Gastroesophageal sphincter (tissue), 4 donors: Measurements from ENCODE around the gene ASGR2. TPM values are rescaled to one million over a fixed set of nuclear protein-coding genes. Genes with fewer than 3 reads are reported as not detected.

Source experiments
- ATAC-seq: fragments of 150-250 bp; one replicate; pipeline ENCODE4 v1.9.1; 2016; ENCODE audit warnings: mild to moderate bottlenecking, moderate library complexity
- H3K27ac ChIP-seq, 4 donors: fragments of 200-600 bp; sonication (generic) in 3 of 4; 1 replicate in 3 of 4; 2 replicates in 1 of 4; pipeline ENCODE4 v1.5.1; 2016 to 2019
- H3K27me3 ChIP-seq: fragments of 200-600 bp; sonication (generic); one replicate; pipeline ENCODE4 v1.5.1; 2019
- H3K36me3 ChIP-seq, 2 donors: fragments of 200-600 bp; sonication (generic); one replicate each; pipeline ENCODE4 v1.5.1; 2019; ENCODE audit warnings: control low read depth in 1 of 2
- H3K4me1 ChIP-seq, 3 donors: fragments of 200-600 bp; sonication (generic); 1 replicate in 2 of 3; 2 replicates in 1 of 3; pipeline ENCODE4 v1.5.1; 2016 to 2019; ENCODE audit warnings: control low read depth in 2 of 3
- H3K4me3 ChIP-seq, 2 donors: fragments of 200-600 bp; sonication (generic); one replicate each; pipeline ENCODE4 v1.5.1; 2019; ENCODE audit warnings: mild to moderate bottlenecking in 1 of 2, moderate library complexity in 1 of 2
- H3K9me3 ChIP-seq, 3 donors: fragments of 200-600 bp; sonication (generic); one replicate each; pipeline ENCODE4 v1.5.1; 2017 to 2019; ENCODE audit warnings: control low read depth in 2 of 3
- CTCF ChIP-seq, 4 experiments: fragments of 200-600 bp in 2 of 4; fragments of 450-650 bp in 2 of 4; sonication (generic) in 1 of 4; IDR thresholded peaks; one replicate each; pipeline ENCODE4 v1.5.1; 2017 to 2019; ENCODE audit warnings: antibody characterized with exemption in 4 of 4, mild to moderate bottlenecking in 2 of 4, moderate library complexity in 2 of 4
- EP300 ChIP-seq: sonication (generic); formaldehyde crosslinking; IDR thresholded peaks from one replicate; pipeline ENCODE4 v1.6.1; 2017; ENCODE audit warnings: antibody characterized with exemption, mild to moderate bottlenecking
- POLR2A ChIP-seq, 2 donors: fragments of 450-650 bp; IDR thresholded peaks; one replicate each; pipeline ENCODE4 v1.6.1; 2017; ENCODE audit warnings: antibody characterized with exemption in 2 of 2, mild to moderate bottlenecking in 2 of 2, moderate library complexity in 1 of 2
- POLR2AphosphoS5 ChIP-seq: sonication (generic); formaldehyde crosslinking; IDR thresholded peaks from one replicate; pipeline ENCODE4 v1.6.1; 2017; ENCODE audit warnings: antibody characterized with exemption
- WGBS, 2 donors: methylation state at CpG; one replicate each; pipeline ENCODE4 v1.1.5; 2018; ENCODE audit warnings: low coverage in 1 of 2; 5-methylcytosine and 5-hydroxymethylcytosine counted together
- total RNA-seq, 4 donors: library from RNA; depleted of rRNA; stranded (reverse); fragments of >200 nt; gene quantifications; one replicate each; pipeline ENCODE4 v1.1.0, GENCODE V29; 2016

The ASGR2 gene
- total RNA-seq, 4 donors from 2014 or later, result 0.79 to 1.3 TPM; not detected in 2

DNA sequence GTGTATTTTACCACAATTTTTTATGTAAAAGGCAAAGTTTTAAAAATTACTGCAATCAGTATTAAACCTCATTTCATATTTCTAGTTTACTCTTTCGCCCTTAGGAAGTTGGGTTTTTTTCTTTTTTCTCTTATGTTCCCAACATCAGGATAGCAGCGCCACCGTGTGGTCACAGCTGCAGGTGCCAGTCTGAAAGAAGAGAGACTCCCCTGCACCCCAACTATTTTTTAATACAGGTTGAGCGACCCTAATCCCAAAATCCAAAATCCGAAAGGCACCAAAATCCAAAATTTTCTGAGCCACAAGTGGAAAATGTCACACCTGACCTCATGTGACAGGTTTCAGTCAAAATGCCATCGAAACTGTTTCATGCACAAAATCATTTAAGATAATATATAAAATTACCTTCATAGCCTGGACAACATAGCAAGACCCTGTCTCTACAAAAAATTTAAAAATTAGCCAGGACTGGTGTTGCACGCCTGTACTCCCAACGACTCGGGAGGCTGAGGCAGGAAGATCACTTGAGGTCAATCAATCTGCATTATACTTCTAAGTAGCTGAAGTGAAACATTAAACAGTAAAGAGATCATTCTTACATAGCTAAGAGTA, 21.8 kb upstream of the ASGR2 start:
- Histone ChIP-seq H3K4me1 (peaks cover 0 to 7% (median 0%) of the 10 kb centered on the region in 3 donors), H3K9me3 (no peaks in the 10 kb centered on the region), H3K4me3 (no peak overlapping the region), H3K27me3 (peaks cover 97% of the 10 kb centered on the region), H3K36me3 (no peaks in the 10 kb centered on the region), H3K27ac (no peak overlapping the region)
- TF ChIP-seq POLR2A (IDR thresholded peaks at IDR 0.05), result no peak
- TF ChIP-seq POLR2AphosphoS5, result no peak
- no peak for TF ChIP-seq EP300
- TF ChIP-seq CTCF (IDR thresholded peaks at IDR 0.05), result peak in 3 of 4 experiments; percentile 77 to 92 (median 88)
- 21 to 43% methylated on average over 6 to 9 of the region's 9 CpGs for WGBS, 2 donors
- no peak for ATAC-seq

DNA sequence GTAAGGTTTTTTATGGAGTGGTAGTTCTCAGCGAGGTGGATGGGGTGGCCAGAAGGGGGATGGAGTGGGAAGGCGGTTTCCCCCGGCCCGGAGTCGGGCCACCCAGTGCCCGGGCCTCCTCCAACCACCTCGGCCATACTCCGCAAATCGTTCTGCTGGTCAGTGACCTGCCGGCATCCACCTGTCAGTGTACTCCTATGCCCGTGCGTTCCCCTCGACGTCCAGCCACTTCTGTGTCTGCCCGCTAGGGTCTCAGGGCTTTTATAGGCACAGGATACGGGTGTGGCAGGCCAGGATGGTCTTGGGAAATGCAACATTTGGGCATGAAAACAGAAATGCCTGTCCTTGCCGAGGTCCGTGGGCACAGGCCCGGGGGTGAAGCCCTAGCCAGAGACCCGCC, 19.3 kb upstream of the ASGR2 start:
- Histone ChIP-seq H3K9me3 (no peaks in the 10 kb centered on the region), H3K27me3 (peaks cover 97% of the 10 kb centered on the region), H3K36me3 (no peaks in the 10 kb centered on the region), H3K4me3 (no peak overlapping the region), H3K4me1 (peaks cover 0 to 7% (median 0%) of the 10 kb centered on the region in 3 donors), H3K27ac (no peak overlapping the region)
- ATAC-seq, result no peak
- WGBS, 2 donors, result no CpG with 5 or more reads among the region's 20 CpGs
- TF ChIP-seq EP300, result no peak

DNA sequence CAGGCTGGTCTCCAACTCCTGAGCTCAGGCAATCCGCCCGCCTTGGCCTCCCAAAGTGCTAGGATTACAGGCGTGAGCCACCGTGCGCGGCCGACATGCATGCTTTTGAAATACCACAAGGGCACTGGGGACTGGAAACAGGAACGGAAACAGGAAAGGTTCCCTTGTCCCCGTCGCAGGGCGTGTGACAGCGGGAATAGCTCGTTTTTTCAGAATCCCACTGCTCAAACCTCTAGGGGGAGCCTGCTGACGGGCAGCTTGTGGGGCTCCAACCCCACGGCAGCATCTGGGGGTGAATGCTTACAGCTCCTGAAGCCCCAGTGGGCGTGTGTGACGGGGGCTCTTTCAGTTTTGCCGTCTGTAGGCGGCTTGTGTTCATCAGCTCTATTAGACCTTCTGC, 18.8 kb upstream of the ASGR2 start:
- H3K4me3 ChIP-seq, result no peak overlapping the region
- no peak for TF ChIP-seq EP300
- no peak for TF ChIP-seq POLR2A (IDR thresholded peaks at IDR 0.05)
- TF ChIP-seq CTCF (IDR thresholded peaks at IDR 0.05), result peak in 3 of 4 experiments; percentile 19 to 26 (median 24)
- peaks cover 0 to 7% (median 0%) of the 10 kb centered on the region in 3 donors for H3K4me1 ChIP-seq
- no peaks in the 10 kb centered on the region for H3K9me3 ChIP-seq
- H3K36me3 ChIP-seq, result no peaks in the 10 kb centered on the region
- no peak for ATAC-seq
- whole genome bisulfite sequencing, 2 donors, result 16 to 20% methylated on average over 3 to 10 of the region's 19 CpGs
- no peak overlapping the region for H3K27ac ChIP-seq
- peaks cover 96% of the 10 kb centered on the region for H3K27me3 ChIP-seq

DNA sequence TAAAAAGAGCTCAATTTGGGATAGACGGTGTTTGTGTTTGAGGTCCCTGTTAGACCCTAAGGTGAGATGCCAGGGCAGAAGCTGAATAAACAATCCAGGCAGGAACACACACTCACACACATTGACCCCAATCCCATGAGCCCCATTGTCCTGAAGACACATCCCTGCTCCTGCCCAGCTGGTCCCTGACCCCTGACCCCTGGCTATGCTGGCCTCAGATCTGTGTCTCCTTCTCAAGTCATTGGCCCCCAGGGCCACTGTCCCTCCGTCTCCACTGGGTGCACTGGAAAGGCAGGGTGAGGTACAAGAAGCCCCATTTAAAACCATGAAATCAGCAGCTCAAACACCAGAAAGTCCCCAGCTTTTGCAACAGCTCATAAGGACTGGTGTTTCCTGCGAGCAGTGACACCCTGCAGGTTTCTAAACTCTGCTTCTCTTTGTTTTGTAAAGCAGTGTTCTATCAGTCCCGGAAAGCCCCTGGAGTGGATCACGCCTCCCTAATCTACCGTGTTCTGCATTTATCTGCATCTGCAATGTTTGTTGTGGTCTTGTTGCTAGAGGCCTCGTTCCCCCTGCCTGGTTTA, 18.0 kb upstream of the ASGR2 start:
- Histone ChIP-seq H3K9me3 (no peaks in the 10 kb centered on the region), H3K4me1 (peaks cover 0 to 7% (median 0%) of the 10 kb centered on the region in 3 donors), H3K27me3 (peaks cover 87% of the 10 kb centered on the region), H3K36me3 (no peaks in the 10 kb centered on the region), H3K4me3 (no peak overlapping the region), H3K27ac (peak overlapping the region in 3 of 4 donors; percentile 34 to 57 (median 43))
- 19 to 56% methylated on average over 1 to 6 of the region's 7 CpGs for WGBS, 2 donors
- TF ChIP-seq EP300 (no peak), POLR2AphosphoS5 (no peak), CTCF (IDR thresholded peaks at IDR 0.05) (no peak), POLR2A (IDR thresholded peaks at IDR 0.05) (no peak)
- no peak for ATAC-seq

- H3K27ac ChIP-seq, result peak overlapping the region in 3 of 4 donors; percentile 11 to 42 (median 26)
Measured at GRCh38 chr17:7131423-7131791, 16.8 kb upstream of the ASGR2 start.

More at GRCh38 chr17:7131423-7131791, 16.8 kb upstream of the ASGR2 start:
- Histone ChIP-seq H3K27me3 (peaks cover 81% of the 10 kb centered on the region), H3K9me3 (no peaks in the 10 kb centered on the region), H3K36me3 (no peaks in the 10 kb centered on the region), H3K4me3 (peak overlapping the region in 1 of 2 donors; percentile 23), H3K4me1 (peaks cover 0 to 7% (median 0%) of the 10 kb centered on the region in 3 donors)
- TF ChIP-seq CTCF (IDR thresholded peaks at IDR 0.05) (no peak), POLR2A (IDR thresholded peaks at IDR 0.05) (no peak), EP300 (no peak), POLR2AphosphoS5 (no peak)
- ATAC-seq, result no peak
- WGBS, 2 donors, result 60 to 76% methylated on average over 2 to 5 of the region's 5 CpGs
